HuH-7.5 (cell line): ENCODE measurements around the gene PRTFDC1.

ENCODE experiments used
- DNase-seq: peaks from one replicate; pipeline ENCODE4 v3.0.0; 2011; ENCODE audit warnings: low spot score

PRTFDC1 gene

DNA sequence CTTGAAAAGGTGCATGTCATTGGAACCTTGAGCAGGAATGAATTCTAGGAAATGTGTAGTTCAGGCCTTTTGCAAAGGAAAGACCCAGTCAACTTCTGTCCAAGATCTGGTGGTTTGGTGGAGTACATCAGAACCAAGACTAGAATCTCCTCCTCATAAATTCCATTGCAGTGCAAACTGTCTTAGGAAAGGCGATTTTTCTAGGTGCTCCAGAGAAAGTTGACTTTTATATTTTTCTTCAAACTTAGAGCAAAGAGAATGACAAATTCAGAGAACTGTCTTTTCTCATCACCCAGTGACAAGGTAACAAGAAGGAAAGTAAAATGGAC lies 50.0 kb downstream of the PRTFDC1 start:
- no peak for DNase-seq

DNA sequence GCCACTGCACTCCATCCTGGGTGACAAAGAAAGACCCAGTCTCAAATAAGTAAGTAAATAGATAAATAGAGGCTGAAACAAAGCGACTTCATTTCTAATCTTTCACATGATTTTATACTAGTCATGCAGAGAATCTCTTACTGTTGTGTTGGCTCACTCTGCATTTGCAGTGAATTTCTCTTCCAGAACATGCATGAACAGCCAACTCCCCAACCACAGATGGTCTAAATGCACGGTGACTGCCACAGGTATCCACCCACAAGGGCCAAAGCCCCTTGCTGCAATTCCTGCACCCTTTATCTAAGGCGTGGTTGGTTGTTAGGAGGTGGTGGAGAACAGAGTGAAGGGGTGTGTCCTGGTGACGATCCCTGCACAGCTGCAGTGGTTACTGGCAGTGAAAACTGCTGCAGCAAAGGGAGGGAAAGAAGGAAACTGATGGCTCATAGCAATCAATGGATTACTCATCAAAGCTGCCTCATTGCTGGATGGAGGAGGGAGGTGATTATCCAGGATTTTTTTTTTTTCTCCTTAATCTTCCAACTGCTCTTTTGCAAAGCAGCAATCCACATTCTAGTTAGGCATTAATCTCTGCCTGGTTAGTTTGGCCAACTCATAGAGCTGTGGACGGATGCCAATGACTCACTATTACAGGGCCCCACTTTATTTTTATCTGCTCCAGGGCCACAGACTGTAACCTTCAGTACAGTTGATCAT lies 50.6 kb downstream of the PRTFDC1 start:
- DNase-seq, result no peak

DNA sequence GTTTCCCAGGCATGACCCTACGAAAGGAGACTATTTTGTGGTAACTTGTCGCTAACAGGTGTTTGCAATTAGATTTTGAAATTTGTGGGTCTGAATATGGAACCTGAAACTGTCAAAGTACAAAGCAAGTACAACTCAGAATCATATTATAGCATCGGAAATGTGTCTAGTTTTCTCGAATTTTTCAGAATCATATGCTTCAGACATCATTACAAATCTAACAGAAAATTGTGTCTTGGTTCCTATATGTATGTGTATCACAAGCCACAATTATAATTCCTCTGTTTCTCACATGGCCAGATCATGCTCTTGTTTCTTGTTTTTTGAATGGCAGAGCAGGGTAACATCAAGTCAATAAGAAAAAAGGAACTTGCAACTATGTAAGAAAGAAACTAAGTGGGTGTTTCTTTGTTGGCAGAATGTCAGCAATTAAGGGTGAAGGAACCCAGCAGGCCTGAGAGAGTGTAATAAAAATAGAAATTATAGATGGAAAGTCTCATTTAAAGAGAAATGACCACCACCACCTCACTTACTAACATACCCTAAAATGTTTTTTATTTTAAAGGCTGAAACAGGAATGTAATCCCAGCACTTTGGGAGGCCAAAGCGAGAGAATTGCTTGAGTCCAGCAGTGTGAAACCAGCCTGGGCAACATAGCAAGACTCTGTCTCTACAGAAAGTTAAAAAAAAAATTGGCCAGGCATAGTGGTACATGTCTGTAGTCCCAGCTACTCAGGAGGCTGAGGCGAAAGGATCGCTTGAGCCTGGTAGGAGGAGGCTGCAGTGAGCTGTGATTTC lies 51.3 kb downstream of the PRTFDC1 start:
- no peak for DNase-seq

DNA sequence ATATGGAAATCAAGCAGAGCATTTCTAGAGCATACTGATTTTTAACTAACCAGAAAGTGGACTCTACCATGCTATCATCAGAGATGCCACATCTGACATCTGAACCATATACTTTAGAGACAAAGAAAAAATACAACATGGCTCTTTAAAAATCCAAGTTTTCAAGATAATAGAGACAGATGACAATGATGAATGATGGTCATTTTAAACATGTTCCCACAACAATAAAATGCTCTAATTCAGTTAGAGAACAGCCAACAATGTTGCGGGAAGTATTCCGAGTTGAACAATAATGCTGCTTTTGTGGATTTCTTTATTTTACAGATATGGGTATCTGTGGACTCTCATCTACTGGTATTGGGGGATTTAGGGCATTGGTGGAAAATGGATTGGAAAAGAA lies 52.8 kb downstream of the PRTFDC1 start:
- no peak for DNase-seq

DNA sequence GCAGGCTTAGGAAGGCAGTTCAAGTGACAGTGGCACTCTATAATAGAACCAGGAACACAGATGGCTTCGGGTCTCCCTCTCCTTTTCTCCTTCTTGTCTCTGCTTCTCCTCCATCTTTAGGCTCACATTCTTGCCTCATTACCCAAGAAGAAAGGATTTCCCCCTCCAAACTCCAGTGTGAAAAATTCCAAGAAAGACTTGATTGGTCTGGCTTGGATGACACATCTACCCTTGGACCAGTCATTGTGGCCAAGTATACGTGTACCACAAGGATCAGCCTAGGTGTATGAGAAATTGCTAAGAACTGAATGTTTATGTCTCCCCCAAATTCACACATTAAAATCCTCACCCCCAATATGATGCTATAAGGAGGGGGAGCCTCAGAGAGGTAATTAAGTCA lies 53.9 kb downstream of the PRTFDC1 start:
- DNase-seq, result no peak

DNA sequence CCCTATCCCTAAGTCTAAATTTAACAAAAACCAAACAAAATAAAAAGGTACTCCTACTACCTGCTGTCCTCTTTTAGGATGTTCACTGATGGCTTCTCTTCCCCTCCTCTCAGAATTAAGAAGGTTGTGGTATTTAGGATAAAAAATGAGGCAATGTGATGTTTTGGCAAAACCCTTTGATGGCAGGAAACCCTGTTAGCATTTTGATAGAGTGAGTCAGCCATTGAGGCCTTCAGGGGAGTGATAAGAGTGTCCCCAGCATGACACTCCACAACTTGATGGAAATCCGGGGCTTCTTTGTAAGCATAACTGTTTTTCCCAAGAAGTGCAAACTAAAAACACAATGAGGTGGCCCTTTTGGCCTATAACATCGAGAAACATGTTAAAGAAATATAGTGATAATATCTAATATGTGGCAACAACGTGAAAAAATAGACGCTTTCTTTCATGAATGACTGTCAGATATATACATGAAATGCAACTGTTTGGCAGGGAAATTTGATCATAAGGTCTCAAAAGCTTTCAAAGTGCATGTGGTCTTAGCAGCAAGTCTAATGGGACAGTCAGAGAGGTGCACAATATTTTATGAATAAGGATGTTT lies 55.0 kb downstream of the PRTFDC1 start:
- DNase-seq, result no peak

DNA sequence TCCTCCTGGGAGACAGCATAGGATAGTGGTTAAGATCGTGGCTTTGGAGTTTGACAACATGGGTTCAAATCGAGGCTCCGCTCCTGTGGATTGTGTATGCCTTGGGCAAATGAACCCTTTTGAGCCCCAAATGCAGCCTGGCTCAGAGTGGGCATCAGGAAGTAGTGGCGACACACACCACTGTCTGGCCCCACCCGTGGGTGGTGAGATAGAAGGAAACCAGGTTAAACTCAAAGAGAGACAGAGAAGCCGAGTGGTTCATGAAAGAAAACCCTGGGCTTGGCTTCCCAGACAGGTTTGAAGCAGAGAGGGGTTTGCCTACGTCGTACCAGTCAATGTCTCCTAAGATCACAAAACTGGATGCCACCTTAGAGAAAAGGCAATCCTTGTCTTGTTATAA lies 57.7 kb downstream of the PRTFDC1 start:
- no peak for DNase-seq

DNA sequence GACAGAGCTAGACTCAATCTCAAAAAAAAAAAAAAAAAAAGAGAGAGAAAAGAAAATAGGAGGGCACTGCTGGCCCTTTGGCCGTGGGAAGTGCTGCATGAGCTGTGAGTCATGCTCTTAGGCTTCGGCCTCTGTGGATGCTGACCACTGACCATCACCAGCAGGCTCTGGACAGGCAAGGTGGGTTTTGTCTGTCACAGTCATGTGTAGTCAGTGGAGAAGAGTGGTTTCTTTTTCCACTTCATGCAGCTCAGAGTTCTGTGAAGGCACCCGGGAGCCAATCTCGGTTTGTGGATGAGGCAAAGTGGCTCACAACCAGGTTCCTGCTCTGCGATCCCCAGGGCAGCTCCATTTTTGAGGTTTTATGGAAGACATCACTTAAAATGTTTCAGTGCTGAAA lies 58.1 kb downstream of the PRTFDC1 start:
- no peak for DNase-seq

DNA sequence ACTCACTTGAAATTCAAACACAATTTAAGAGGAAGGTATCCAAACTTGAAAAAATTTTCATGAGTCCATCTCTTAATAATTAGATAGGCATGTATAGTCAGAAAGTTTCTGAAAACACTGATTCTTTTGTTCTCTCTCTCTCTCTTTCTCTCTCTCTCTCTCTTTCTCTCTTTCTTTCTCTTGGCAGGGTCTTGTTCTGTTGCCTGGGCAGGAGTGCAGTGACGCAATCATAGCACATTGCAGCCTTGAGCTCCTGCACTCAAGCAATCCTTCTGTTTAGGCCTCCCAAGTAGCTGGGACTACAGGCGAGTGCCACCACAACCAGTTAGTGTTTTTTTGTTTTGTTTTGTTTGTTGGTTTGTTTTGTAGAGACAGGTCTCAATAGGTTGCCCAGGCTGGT lies 59.3 kb downstream of the PRTFDC1 start:
- DNase-seq, result no peak

DNA sequence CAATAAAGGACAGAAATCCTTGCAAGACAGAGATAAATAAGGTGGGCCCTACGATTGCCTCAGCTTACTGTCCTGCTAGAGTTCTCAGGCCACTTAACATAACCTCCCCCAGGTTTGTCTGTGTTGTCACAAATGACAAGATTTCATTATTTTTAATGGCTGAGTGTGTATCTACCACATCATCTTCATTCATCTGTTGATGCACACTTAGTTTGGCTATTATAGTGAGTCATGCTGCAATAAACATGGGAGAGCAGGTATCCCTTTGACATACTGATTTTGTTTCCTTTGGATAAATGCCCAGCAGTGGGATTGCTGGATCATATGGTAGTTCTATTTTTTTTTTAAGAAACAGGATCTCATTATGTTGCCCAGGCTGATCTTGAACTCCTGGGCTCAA lies 60.6 kb downstream of the PRTFDC1 start:
- DNase-seq, result no peak

DNA sequence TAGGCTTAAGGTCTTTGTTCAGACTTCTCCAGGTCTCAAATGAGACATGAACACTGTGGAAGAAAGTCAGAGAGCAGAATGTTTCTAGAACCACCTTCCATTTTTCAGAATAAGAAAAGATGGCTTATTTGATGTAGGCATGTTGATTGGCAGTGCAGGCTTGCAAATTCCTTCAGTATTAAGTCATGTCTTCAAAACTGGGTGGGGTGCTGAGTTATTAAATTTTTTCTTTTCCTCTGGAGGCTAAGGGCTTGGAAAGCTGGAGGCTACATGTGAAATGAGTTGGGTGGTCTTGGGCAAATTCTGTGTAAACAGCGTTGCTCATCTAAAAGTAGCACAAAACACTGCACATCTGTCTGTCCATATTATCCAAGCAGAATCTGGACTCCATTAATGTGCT lies 62.8 kb downstream of the PRTFDC1 start:
- DNase-seq, result no peak

DNA sequence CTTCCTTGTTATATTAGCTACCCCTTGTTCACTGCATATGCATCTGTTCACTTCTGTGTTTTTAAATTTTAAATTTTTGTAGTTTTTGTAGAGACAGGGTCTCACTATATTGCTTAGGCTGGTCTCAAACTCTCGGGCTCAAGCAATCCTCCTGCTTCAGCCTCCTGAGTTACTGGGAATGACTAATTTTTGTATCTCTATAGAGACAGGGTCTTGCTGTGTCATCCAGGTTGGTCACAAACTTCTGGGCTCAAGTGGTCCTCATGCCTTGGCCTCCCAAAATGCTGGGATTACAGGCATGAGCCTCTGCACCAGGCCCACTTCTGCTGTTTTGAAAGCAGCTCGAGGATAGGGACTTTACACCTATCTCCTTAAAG lies 64.6 kb downstream of the PRTFDC1 start:
- DNase-seq, result no peak

DNA sequence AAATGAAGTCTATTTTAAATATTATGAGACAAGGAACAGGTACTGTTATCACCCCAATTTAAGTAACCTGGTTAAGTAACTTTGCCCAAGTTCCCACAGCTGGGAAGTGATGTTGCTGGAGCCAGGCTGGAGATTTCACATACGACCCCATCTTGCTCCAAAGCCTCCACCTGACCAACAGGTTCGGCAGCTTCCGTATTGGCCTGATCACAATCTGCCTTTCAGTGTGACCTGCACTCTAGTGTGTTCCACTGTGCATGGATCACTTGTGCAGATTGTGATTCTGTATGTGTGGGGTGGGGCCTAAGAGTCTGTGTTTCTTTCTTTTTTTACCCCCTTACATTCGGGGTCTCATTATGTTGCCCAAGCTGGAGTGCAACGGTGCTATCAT lies 66.1 kb downstream of the PRTFDC1 start:
- no peak for DNase-seq

DNA sequence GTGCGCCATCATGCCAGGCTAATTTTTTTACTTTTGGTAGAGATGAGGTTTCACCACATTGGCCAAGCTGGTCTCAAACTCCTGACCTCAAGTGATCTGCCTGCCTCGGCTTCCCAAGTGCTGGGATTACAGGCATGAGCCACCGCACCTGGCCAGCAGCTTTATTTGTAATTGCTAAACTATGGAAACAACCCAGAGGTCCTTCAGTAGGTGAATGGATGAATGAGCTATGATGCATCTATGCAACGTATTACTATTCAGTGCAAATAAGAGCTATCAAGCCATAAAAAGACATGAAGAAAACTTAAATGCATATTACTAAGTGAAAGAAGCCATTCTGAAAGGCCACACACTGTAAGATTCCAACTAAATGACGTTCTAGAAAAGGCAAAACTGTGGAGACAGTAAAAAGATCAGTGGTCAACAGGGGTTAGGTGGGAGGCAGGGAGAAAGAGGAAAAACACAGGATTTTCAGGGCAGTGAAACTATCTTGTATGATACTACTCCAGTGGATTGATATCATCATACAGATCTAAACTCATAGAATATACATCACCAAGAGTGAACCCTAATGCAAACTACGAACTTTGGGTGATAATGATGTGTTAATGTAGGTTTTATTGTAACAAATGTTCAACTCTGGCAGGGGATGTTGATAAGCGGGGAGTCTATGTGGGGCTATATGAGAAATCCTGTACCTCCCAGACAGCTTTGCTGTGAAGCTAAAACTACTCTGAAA lies 66.7 kb downstream of the PRTFDC1 start:
- no peak for DNase-seq

DNA sequence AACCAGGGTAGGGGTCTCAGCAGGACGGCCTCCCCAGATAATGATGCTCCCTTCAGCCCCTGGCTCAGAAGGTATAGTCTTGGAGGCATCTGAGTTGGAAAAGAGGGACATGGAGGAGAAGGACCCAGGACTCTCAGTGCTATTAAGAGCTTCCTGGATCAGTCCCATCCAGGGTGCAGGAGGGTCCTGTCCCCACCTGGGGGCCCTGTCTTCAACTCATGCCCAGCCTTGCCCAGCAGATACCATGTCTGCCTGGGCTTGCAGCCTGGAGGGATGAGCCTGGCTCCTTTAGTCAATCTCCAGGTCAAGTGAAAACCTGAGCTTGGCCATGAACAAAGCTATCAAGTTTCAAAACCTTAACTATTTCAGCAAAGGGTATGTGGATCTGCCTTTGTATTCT lies 67.6 kb downstream of the PRTFDC1 start:
- DNase-seq, result no peak

DNA sequence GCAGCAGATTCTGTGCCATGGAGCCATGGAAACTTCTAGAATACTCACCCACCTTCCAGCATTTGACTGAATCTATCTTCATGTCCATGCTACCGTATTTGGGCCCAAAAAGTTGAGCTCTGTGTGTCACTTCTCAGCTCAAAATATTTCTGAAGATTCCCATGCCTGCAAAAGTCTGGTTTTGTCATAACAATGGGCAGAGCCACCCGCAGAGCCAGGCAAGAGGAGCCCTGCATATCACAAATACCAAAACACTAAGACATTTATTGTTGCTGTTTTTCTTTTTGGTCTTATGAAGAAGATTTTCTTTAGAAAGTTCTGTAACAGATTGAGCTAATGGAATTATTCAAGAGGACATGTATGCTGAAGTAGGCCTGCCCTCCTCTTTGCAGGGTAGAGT lies 68.1 kb downstream of the PRTFDC1 start:
- no peak for DNase-seq

DNA sequence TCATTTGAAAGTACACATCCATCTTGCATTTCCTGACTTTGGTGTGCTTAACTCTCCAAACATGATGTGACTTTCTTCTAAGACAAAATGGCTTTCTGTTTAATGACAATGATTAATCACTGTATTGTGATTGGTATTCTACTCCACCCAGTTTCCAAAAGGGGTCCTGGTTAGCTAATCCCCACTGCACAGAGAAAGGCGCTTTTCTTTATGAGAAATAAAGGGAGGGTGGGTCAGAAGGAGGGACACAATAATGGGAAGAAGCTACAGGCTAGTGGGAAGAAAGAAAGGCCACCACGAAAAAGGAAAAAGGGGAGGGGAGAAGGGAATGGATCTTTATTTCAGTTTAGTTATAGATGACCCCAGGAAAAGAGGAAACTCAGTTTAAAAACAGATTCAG lies 69.2 kb downstream of the PRTFDC1 start:
- no peak for DNase-seq

DNA sequence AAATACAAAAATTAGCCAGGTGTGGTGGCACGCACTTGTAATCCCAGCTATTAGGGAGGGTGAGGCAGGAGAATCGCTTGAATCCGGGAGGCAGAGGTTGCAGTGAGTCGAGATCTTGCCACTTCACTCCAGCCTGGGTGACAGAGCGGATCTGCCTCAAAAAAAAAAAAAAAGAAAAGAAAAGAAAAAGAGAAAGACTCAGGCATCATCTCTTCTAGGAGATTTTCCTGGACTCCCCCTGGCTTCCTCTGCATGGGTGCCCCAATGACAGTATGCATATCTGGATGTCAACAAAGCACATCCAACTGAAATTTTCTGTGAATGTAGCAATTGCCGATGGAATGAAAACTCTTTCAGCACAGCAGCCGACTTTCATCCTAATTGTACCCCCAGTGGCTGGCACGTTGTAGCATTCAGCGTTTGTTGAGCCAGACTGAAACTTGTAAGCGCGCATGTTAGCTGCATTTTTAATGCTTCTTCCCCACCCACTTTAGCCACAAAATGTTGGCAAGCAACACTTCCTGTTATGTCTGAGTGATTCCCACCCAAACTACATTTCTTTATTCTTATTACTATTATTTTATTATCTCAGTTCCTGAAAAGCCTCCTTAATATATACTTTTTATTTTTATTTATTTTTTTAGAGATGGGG lies 70.2 kb downstream of the PRTFDC1 start:
- DNase-seq, result no peak

DNA sequence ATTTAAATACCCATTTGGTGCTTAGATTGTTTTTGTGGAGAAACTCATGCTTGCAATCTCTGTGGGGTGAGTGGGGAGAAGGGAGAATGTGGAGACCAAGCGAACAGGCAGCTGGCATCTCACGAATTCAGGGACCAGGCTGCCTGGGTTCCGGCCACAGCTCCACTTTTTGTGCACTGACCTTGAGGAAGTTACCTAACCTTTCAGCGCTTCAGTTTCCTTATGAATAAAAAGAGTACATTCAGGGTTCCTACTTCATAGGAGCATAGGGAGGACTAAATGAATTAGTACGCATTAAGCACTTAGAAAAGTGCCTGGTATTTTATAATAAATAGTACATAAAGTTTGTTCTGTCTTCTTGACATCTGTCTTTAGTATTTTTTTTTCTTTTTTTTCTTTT lies 72.5 kb downstream of the PRTFDC1 start:
- no peak for DNase-seq

DNA sequence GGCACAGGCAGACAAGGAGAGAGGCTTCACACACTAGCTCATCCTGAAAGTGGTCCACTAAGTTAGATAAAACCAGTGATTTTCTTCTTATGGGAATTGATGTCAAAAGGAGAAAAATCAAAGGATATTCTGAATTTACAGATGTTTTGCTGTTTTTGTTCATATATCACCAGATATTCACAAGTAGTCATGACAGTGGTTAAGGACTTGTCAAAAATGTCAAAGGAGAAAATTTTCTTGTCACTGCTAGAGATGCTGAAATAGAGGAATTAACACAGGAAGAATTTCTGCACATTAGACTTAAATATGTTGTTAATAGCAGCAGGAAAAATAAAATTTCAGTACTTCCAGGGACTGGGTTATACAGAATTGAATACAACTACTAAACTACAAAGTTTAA lies 78.3 kb downstream of the PRTFDC1 start:
- DNase-seq, result no peak

DNA sequence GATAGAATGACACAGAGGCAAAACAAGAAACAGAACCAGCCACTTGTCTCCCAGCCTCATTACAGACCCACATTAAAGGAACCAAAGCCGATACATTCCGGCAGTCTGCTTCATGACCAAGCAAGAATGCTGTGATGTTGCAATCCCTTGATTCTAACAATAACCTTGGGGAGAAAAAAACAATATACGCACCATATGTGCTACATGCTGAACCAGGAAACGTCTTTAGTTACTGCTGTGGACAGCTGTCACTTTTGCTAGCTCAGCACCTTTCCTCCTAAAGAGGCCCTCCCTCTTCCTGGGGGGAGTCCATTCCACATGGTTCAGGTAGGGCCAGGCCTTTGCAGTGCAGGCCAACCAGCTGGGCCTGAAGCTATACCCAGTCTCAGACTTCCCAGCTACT lies 79.1 kb downstream of the PRTFDC1 start:
- DNase-seq, result no peak

DNA sequence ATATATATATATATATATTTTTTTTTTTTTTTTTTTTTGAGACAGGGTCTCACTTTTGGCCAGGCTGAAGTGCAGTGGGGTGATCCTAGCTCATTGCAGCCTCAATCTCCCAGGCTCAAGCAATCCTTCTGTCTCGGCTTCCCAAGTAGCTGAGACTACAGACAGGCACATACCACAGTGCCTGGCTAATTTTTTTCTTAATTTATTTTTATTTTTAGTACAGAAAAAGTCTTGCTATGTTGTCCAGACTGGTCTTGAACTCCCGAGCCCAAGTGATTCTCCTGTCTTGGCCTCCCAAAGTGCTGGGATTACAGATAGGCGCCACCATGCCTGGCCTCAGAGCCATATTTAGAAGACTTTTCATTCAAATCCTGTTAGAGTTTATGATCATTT lies 79.6 kb downstream of the PRTFDC1 start:
- no peak for DNase-seq
